Esophagus squamous epithelium (tissue), 4 donors: ENCODE measurements around the gene C1QTNF8.

ENCODE experiments used
- CTCF ChIP-seq, 6 experiments: fragments of 450-650 bp in 4 of 6; fragments of 200-600 bp in 2 of 6; sonication (generic) in 2 of 6; IDR thresholded peaks; one replicate each; pipeline ENCODE4 v1.5.1; 2016 to 2019; ENCODE audit warnings: antibody characterized with exemption in 6 of 6, mild to moderate bottlenecking in 4 of 6, moderate library complexity in 4 of 6
- POLR2A ChIP-seq, 4 donors: fragments of 450-650 bp; IDR thresholded peaks; one replicate each; pipeline ENCODE4 v1.6.1; 2017; ENCODE audit warnings: antibody characterized with exemption in 4 of 4, mild to moderate bottlenecking in 4 of 4, moderate library complexity in 3 of 4

GRCh38 chr16:1108299-1109252, 12.5 kb upstream of the C1QTNF8 start:
- TF ChIP-seq POLR2A (IDR thresholded peaks at IDR 0.05) = no peak
- no peak for TF ChIP-seq CTCF (IDR thresholded peaks at IDR 0.05)
